GM21423 (cell line): ENCODE results near the gene DNAH9.

ENCODE experiments used
- ATAC-seq: cut with Tn5 transposase; IDR thresholded peaks from one replicate; pipeline ENCODE4 v1.9.1; 2021; ENCODE audit warnings: mild to moderate bottlenecking, moderate library complexity; ENCODE audit not compliant: unreplicated experiment

The DNAH9 gene

GRCh38 chr17:11825572-11826209 is 227.4 kb downstream of the DNAH9 start:
- ATAC-seq = no peak

DNA sequence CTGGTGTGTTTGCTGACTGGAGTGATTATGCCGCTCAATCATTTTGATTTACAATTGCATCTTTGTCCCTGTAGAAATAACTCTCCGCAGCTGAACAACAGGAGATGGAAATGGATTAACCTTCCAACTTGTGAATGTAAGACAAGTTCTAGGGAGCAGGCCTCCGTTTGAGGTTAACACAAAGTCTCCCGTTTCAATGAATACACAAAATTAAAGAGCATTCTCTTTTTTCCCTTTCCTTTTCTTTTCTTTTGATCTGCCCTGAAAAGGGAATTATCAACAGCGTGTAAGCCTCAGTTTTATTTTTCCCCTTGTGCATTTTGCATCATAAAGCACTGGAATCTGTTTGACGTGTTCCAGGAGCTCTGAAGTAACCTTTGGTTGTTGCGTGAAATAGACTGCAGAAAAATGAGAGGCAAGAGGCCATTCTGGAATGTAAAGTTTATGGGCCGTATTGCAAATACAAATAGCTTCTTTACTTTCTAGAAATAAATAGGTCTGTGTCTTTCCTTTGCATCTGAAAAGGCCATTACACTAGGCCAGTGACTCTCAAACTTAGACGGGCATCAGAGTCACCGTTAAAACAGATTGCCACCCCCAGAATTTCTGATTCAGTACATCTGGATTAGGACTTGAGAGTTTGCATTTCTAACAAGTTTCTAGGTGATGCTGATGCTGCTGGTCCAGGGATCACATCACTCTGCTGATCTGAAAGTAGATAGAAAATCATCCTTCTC is 234.3 kb downstream of the DNAH9 start:
- no peak for ATAC-seq

DNA sequence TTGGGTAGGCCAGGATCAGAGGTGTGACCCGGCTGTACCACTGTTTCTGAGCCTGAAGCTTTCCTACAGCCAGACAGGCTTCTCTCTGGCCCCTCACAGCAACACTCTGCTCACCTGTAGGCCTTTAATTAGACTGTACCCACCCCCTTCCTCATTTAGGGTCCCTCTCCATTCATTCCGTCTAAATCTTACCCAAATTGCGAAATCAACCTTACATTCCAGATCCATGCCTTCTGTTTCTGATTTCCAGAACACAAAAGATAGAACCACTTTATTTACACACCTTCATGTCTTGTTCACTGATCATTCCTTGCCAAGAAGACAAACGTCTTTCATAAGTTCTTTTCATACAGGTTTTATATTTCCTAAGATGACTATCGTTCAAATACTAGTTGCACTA is 238.2 kb downstream of the DNAH9 start:
- no peak for ATAC-seq

GRCh38 chr17:11840052-11840451 is 241.8 kb downstream of the DNAH9 start:
- no peak for ATAC-seq

- ATAC-seq = no peak
Measured at GRCh38 chr17:11840831-11841230, 242.6 kb downstream of the DNAH9 start.

GRCh38 chr17:11848330-11848729 is 250.1 kb downstream of the DNAH9 start:
- no peak for ATAC-seq

DNA sequence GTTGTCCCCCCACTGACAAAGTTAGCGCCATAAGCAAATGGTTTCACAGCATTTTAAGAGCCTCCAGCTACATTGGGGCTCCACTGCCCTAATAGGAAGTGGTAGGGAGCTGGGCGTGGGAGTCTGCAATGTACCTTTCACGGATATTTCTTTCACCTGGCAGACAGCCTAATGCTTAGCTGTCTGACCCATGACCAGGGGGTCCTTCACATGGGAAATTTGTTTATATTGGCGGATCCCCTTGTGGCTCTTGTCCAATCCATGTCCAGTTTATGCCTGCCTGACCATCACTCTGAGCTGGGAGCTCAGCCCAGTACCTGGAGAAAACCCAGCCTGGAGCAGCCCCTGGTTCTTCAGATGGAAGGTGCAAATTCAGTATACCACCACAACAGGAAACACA is 254.0 kb downstream of the DNAH9 start:
- no peak for ATAC-seq

GRCh38 chr17:11852912-11853311 is 254.6 kb downstream of the DNAH9 start:
- ATAC-seq = no peak

DNA sequence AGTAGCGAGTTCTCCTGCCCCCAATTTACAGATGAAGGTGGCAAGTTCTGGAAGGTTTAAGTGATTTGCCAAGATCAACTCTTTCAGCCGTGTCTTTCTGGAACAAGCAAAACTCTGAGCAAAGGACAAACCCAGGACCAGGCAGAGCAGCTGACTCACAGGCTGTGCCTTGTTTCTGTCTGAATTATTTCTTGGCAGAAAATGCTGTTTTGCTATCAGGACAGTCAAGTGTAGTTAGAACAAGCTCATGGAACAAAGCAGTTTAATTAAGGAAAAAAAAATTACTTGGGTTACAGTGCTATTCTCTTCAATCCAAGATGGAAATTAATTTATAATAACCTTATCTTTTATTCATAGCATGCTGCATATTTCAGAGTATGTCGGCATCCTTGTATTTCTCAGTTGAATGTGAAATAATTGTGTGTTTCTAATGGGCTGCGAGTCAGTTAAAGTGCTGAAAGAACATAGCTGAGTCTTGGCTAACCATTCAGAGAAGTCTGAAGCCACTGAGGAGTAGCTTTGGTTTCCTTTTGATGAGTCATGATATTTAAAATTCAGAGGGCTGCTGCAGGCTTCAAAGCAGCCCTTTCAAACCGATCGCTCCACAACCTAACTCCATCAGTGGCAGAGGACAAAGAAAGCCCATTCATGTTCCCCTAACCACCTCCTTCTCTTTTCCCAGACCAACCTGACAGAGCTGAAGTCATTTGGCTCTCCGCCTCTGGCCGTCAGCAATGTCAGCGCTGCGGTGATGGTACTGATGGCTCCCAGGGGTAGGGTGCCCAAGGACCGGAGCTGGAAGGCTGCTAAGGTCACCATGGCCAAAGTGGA is 255.3 kb downstream of the DNAH9 start:
- ATAC-seq = no peak

- no peak for ATAC-seq
Measured at GRCh38 chr17:11855306-11855705, 257.0 kb downstream of the DNAH9 start.

DNA sequence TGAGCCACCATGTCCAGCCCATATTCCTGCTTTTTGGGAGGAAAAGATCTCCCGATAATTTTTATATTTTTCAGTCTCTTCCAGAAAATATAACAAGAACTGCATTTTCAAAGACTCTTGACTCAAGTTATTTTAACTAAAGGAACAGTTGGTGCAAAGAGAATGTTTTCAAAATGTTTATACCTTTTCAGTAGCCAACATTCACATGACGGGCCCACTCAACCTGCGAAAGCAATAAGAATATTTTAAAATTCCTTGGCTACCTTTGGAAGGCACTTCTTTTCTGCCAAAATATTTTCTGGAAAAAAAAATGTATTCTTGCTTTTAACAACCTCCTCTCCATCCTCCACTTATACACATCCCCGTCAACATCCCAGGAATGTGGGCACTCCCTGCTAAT is 258.7 kb downstream of the DNAH9 start:
- ATAC-seq = no peak

DNA sequence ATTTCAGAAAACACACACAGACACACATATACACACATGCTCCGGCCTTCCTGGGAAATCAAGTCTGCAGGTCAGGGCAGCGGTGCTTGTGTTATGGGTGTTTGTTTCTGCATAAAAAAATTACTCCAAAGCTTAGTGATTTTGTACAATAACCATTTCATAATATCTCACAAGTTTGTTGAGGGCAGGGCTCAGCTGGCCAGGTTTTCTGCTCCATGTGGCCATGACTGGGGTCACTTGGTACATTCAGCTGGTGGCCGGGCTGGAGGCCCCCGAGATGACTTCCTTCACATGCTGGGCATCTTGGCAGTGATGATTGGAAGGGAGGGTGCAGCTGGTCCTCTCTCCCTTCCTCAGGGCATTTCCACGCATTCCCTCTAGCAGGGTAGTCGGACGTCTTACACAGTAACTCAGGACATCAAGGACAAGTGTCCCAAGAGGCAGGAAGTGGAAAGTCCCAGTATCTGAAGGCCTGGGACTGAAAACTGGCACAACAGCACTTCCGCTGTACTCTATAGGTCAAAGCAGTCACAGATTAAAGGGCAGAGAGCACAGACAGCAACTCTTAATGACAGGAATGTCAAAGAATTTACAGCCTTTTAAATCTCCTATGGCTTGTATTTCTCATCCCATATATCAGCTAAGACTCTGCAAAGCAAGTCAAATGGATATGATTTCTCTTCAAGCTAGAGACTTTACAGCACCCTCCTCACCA is 271.6 kb downstream of the DNAH9 start:
- ATAC-seq = no peak

DNA sequence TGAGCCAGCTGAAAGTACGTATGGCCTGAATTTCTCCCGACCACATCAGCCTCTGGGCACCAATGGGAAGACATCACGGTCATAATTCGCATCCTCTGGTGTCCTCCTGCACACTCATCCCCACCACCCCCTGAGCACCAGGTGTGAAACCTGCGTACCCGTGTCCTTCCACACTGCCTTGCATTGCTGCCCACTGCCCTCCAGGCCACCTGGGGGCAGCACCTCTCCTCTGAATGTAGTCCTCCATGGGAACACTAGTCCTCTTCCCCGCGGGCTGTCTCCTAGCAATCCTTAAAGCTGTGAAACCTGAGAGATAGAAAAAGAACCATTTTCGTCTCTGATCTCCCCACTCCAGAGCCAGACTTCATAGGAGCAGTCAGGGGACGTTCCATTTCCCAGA is 273.5 kb downstream of the DNAH9 start:
- no peak for ATAC-seq

- no peak for ATAC-seq
Measured at GRCh38 chr17:11874756-11875155, 276.5 kb downstream of the DNAH9 start.

DNA sequence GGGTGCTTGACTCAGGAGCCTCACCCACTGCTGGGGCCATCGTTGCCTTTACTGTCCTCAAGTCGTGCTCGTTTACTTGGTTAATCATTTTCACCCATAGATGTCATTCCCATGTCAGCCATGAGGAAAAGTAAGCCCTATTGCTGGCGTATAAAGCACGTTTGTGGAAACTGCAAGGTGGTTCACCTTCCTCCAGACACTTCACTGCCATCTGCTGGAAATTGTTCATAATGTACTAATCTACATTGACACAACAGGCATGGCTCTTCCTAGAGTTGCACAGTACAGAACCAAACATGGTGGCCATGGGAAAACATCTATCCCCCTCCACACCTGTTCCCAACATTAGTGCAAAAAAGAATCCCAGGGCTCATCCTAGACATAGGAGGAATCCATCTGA is 282.4 kb downstream of the DNAH9 start:
- no peak for ATAC-seq

- no peak for ATAC-seq
Measured at GRCh38 chr17:11882716-11883115, 284.4 kb downstream of the DNAH9 start.

- no peak for ATAC-seq
Measured at GRCh38 chr17:11885051-11885450, 286.8 kb downstream of the DNAH9 start.

GRCh38 chr17:11889266-11889665 is 291.0 kb downstream of the DNAH9 start:
- no peak for ATAC-seq

DNA sequence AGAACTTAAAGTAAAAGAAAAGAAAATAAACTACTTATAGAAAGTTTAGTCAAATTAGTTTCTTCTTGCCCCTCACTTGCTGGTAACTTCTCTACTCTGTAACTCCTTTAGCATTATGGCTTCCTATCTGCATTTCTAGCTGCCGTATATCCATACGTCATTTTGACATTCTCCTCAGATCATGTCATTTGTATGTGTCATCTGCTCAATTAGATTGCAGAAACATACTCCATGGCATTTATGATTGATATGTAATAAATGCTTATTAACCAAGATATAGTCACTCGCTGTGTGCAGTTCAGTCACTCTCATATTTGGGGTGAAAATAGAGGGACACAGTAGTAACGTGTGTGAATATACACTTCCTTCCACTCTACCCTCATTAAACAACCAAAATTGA is 295.6 kb downstream of the DNAH9 start:
- ATAC-seq = no peak

DNA sequence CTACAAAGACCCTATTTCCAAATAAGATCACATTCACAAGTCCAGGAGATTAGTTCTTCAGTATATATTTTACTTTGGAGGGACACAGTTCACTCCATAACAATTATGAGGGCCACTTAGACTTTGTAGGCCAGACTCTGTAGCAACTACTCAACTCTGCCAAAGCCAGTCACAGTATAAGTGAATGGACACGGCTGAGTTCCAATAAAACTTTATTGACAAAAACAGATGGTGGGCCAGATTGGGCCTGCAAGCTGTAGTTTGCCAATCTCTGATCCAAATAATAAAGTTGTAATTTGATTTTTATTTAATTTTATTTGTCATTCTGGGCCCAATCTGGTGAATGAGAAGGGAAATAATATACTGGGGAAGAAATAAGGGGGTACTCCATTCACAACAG is 297.9 kb downstream of the DNAH9 start:
- ATAC-seq = no peak

DNA sequence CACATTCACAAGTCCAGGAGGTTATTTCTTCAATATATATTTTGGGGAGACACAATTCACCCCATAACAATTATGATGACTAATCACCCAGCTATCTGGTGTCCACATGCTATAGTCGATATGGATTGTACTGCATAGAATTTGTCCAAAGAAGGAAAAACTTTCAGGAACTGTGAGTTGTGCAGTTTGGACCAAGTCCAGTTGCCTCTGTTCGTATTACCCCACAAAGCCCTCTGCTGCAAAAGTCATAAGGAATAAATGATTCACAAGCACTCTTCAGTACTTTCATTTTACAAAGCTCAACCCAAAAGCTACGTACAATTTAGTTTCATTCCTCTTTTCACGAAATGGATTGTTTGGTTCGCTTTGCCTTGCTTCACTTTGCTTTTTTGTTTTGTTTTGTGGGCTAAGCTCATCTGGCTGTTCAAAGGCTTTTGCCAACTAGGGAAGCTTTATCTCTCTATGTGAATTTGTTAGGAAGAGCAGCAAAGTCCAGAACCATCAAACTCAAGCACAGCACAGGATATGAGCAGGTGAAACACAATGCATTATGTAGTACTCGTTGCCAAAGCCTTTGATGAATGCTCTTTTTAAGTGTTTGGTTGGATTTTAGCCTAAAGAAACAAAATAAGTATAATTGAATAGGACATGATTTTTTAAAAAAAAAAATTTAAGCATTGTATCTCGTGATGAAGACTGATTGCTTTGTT is 300.4 kb downstream of the DNAH9 start:
- no peak for ATAC-seq
